ENCODE data around the gene PDIA6. TPM values are rescaled to one million over a fixed set of nuclear protein-coding genes. Genes with fewer than 3 reads are reported as not detected.

Gene PDIA6
- total RNA-seq, 1 donor from 2014 or later = 346 TPM

GRCh38 chr2:10833021-10833420 lies 20.4 kb upstream of the PDIA6 start:
- FAIRE-seq (no peak), DNase-seq (ENCODE audit: low read depth) (no peak)
- no peaks in the 10 kb centered on the region for H3K9me3 Mint-ChIP-seq (ENCODE audit: unreplicated experiment)
- no peak overlapping the region for H3K4me3 Mint-ChIP-seq (ENCODE audit: unreplicated experiment)
- H3K9ac ChIP-seq (ENCODE audit: low read length) = no peak overlapping the region
- no peak overlapping the region for H3K27ac Mint-ChIP-seq (ENCODE audit: unreplicated experiment)
- no peaks in the 10 kb centered on the region for H4K20me1 ChIP-seq (ENCODE audit: insufficient read depth, low read length)
- no peaks in the 10 kb centered on the region for H3K36me3 ChIP-seq (ENCODE audit: insufficient read depth, low read length)
- H3K9me3 ChIP-seq (ENCODE audit: insufficient read depth, low read depth, low read length) = no peaks in the 10 kb centered on the region
- H3K27me3 ChIP-seq (ENCODE audit: insufficient read depth, low read length) = peaks cover 6% of the 10 kb centered on the region
- TF ChIP-seq CTCF (IDR thresholded peaks at IDR 0.05; ENCODE audit: insufficient read depth, low read depth, low read length) = no peak
- no peak for TF ChIP-seq EZH2 (IDR thresholded peaks at IDR 0.05; ENCODE audit: insufficient read depth, low read length)
- H3K4me1 ChIP-seq (ENCODE audit: insufficient read depth, low read length) = peaks cover 2% of the 10 kb centered on the region
- H3K27me3 Mint-ChIP-seq (ENCODE audit: low read depth, unreplicated experiment) = peaks cover 63% of the 10 kb centered on the region
- no peak overlapping the region for H3K4me2 ChIP-seq (ENCODE audit: low read length)
- no peaks in the 10 kb centered on the region for H3K36me3 Mint-ChIP-seq (ENCODE audit: low read depth, unreplicated experiment)
- no peaks in the 10 kb centered on the region for H3K4me1 Mint-ChIP-seq (ENCODE audit: low read depth, unreplicated experiment)
- H3K4me3 ChIP-seq (ENCODE audit: insufficient read depth, low read depth, low read length) = no peak overlapping the region
- no peaks in the 10 kb centered on the region for H3K79me2 ChIP-seq (ENCODE audit: insufficient read depth, low read length)
- H2AFZ ChIP-seq (ENCODE audit: low read depth, low read length) = no peak overlapping the region
- no peak overlapping the region for H3K27ac ChIP-seq (ENCODE audit: low read depth, low read length)

- Histone ChIP-seq H3K4me2 (ENCODE audit: low read length) (peak overlapping the region; percentile 66), H3K79me2 (ENCODE audit: insufficient read depth, low read length) (no peaks in the 10 kb centered on the region), H3K9ac (ENCODE audit: low read length) (no peak overlapping the region), H4K20me1 (ENCODE audit: insufficient read depth, low read length) (no peaks in the 10 kb centered on the region), H3K27me3 (ENCODE audit: insufficient read depth, low read length) (peaks cover 7% of the 10 kb centered on the region), H3K9me3 (ENCODE audit: insufficient read depth, low read depth, low read length) (no peaks in the 10 kb centered on the region), H2AFZ (ENCODE audit: low read depth, low read length) (peak overlapping the region; percentile 60), H3K27ac (ENCODE audit: low read depth, low read length) (no peak overlapping the region), H3K4me1 (ENCODE audit: insufficient read depth, low read length) (peaks cover 2% of the 10 kb centered on the region), H3K36me3 (ENCODE audit: insufficient read depth, low read length) (no peaks in the 10 kb centered on the region), H3K4me3 (ENCODE audit: insufficient read depth, low read depth, low read length) (no peak overlapping the region)
- no peak overlapping the region for H3K27ac Mint-ChIP-seq (ENCODE audit: unreplicated experiment)
- DNase-seq (ENCODE audit: low read depth) = peak; percentile 34
- no peaks in the 10 kb centered on the region for H3K36me3 Mint-ChIP-seq (ENCODE audit: low read depth, unreplicated experiment)
- H3K9me3 Mint-ChIP-seq (ENCODE audit: unreplicated experiment) = no peaks in the 10 kb centered on the region
- FAIRE-seq = no peak
- H3K27me3 Mint-ChIP-seq (ENCODE audit: low read depth, unreplicated experiment) = peaks cover 57% of the 10 kb centered on the region
- H3K4me3 Mint-ChIP-seq (ENCODE audit: unreplicated experiment) = no peak overlapping the region
- TF ChIP-seq CTCF (IDR thresholded peaks at IDR 0.05; ENCODE audit: insufficient read depth, low read depth, low read length) = peak; percentile 91
- TF ChIP-seq EZH2 (IDR thresholded peaks at IDR 0.05; ENCODE audit: insufficient read depth, low read length) = no peak
- no peaks in the 10 kb centered on the region for H3K4me1 Mint-ChIP-seq (ENCODE audit: low read depth, unreplicated experiment)
These were observed 19.8 kb upstream of the PDIA6 start for GRCh38 chr2:10832203-10832936.

- H3K36me3 Mint-ChIP-seq (ENCODE audit: low read depth, unreplicated experiment) = no peaks in the 10 kb centered on the region
- no peak overlapping the region for H3K27ac Mint-ChIP-seq (ENCODE audit: unreplicated experiment)
- H3K79me2 ChIP-seq (ENCODE audit: insufficient read depth, low read length) = no peaks in the 10 kb centered on the region
- H3K4me1 ChIP-seq (ENCODE audit: insufficient read depth, low read length) = peaks cover 2% of the 10 kb centered on the region
- H3K4me3 Mint-ChIP-seq (ENCODE audit: unreplicated experiment) = no peak overlapping the region
- H2AFZ ChIP-seq (ENCODE audit: low read depth, low read length) = no peak overlapping the region
- H3K27me3 Mint-ChIP-seq (ENCODE audit: low read depth, unreplicated experiment) = peaks cover 53% of the 10 kb centered on the region
- no peaks in the 10 kb centered on the region for H3K9me3 ChIP-seq (ENCODE audit: insufficient read depth, low read depth, low read length)
- DNase-seq (ENCODE audit: low read depth) = no peak
- no peak overlapping the region for H3K4me3 ChIP-seq (ENCODE audit: insufficient read depth, low read depth, low read length)
- TF ChIP-seq CTCF (IDR thresholded peaks at IDR 0.05; ENCODE audit: insufficient read depth, low read depth, low read length) = no peak
- no peak for TF ChIP-seq EZH2 (IDR thresholded peaks at IDR 0.05; ENCODE audit: insufficient read depth, low read length)
- no peak overlapping the region for H3K27ac ChIP-seq (ENCODE audit: low read depth, low read length)
- H3K9me3 Mint-ChIP-seq (ENCODE audit: unreplicated experiment) = no peaks in the 10 kb centered on the region
- no peaks in the 10 kb centered on the region for H4K20me1 ChIP-seq (ENCODE audit: insufficient read depth, low read length)
- no peaks in the 10 kb centered on the region for H3K36me3 ChIP-seq (ENCODE audit: insufficient read depth, low read length)
- peaks cover 7% of the 10 kb centered on the region for H3K27me3 ChIP-seq (ENCODE audit: insufficient read depth, low read length)
- no peak for FAIRE-seq
- no peak overlapping the region for H3K4me2 ChIP-seq (ENCODE audit: low read length)
- no peaks in the 10 kb centered on the region for H3K4me1 Mint-ChIP-seq (ENCODE audit: low read depth, unreplicated experiment)
- H3K9ac ChIP-seq (ENCODE audit: low read length) = no peak overlapping the region
These were observed 18.9 kb upstream of the PDIA6 start for GRCh38 chr2:10831400-10831985.

Data from astrocyte (in vitro differentiated cells and primary cell).